GM18505 (cell line): ENCODE measurements around the gene KIAA0586.
"Not testable (repeated sequence)": the region's sequence is repeated elsewhere in the genome, so short reads cannot be mapped to it uniquely, and the experiment has no call there.

Experiments
- ATAC-seq: cut with Tn5 transposase; IDR thresholded peaks from one replicate; pipeline ENCODE4 v1.9.1; 2021; ENCODE audit not compliant: unreplicated experiment
- POLR2A ChIP-seq: IDR thresholded peaks from 4 replicates; pipeline ENCODE4 v1.6.1; 2011; ENCODE audit warnings: borderline replicate concordance; ENCODE audit not compliant: insufficient read depth, insufficient read length; ENCODE audit errors: extremely low read depth

KIAA0586 gene

DNA sequence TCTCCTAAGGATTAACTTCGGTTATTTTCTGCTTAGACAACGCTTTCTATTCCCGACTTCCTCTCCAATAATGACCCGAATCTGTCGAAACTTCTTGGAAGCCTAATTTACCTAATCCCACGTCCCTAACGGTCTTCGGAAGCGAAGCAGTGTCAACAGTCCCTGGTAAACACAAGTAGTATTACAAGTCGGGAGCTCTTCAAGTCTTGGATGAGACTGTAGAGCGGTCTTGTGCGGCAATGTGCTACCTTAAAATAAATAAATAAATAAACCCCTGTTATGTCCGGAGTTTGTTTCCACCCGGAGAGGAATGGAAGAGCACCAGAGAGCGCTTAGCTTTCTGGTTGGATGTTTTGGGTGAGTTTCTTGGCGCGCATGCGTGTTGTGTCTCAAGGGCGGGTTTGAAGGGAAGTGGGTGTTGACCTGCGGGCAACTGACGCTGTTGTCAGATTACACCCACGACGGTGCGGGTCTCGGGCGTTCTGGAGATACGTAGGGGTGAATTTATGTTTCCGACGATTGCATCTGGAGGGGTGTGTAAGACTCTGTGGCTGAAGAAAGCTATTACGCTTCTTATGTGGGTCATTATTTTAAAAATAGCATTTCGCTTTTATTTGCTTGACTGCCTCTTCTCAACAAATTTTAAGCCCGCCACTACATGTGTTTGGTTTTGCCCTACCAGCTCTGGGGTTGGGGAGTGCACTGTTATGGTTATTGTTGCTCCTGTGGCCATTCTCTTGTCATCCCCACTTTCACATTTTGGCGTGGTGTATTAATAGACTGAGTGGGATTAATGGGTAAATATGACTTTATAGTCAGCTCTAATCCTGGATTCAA is at the start of gene KIAA0586, which contains the start of gene TIMM9:
Gene KIAA0586 (plus strand): TSS at position 439 of the 837 bp plus-strand sequence. CDS start 546 bp downstream, outside the sequence.
Gene TIMM9 (minus strand): TSS at position 251 of the 837 bp plus-strand sequence. CDS start 15,586 bp downstream, outside the sequence.
- ATAC-seq: peak; percentile 90

DNA sequence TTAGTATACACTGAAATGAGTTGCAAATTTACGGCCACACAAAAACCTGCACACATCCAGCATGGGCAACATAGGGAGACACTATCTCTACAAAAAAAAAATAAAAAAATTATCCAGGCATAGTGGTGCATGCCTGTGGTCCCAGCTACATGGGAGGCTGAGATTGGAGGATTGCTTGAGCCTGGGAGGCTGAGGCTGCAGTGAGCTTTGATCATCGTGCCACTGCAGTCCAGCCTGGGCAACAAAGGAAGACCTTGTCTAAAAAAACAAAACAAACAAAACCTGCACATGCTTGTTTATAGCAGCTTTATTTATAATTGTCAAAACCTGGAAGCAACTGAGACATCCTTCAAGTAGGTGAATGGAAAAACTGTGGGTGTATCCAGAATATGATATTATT is 36.7 kb upstream of the KIAA0586 start:
- no peak for ATAC-seq
- TF ChIP-seq POLR2A: no peak

More for the DNA sequence above, at the start of gene KIAA0586, which contains the start of gene TIMM9:
- TF ChIP-seq POLR2A: peak; percentile 80

DNA sequence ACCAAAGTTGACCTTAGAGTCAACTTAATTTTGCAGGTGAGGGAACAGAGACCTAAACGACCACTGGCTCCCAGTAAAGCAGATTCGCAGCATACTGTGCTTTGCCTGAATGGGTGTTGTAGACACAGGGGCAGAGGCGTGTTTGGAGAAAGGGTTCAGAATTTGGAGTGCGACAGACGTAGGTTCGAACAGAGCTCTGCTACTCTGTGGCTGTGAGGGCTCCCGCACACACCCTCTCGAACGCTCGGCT is 32.0 kb upstream of the KIAA0586 start:
- ATAC-seq: no peak
- no peak for TF ChIP-seq POLR2A

DNA sequence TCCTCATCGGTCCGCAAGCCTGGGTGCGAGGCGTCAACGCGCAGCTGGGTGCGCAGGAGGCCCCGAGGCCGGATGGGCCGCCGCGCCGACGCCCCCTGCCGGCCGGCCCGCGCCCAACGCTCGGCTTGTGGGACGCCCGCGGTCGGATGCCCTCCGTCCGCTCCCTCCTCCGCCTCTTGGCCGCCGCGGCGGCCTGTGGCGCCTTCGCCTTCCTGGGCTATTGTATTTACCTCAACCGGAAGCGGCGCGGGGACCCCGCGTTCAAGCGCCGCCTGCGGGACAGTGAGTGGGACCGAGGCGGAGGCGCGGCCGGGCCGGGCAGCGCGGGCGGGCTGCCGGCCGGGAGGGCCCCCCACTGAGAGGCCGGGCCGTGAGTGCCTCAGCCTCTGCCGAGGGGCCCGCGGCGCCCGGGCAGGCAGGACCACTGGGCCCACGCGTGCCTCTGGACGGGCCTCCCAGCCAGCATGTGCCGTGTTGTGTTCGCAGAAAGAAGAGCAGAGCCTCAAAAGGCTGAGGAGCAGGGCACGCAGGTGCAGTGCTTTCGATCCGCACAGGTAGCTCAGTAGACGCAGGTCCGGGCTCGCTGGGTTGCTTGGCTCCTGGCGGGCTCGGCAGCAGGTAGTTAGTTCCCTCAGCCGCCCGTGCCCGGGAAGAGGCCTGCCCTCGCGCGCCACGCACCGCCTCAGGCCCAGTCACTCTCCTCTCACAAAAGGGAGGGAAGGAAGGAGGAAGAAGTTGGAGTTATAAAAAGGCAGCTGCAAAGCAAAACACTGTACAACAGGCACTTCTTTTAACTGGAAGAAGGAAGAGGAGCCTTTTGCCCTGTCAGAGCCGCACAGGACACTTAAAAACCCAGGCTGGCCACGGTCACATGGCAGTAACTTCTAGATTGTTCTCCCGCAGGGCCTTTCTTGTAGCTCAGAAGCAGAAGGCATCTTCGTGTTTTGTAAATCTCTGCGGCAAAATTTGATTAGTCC is 31.4 kb upstream of the KIAA0586 start, which contains the start of gene TOMM20L:
Gene TOMM20L (plus strand): TSS at position 119 of the 977 bp plus-strand sequence. CDS start 28 bp downstream, at position 147.
- peak; percentile 57 for TF ChIP-seq POLR2A
- peak; percentile 95 for ATAC-seq

DNA sequence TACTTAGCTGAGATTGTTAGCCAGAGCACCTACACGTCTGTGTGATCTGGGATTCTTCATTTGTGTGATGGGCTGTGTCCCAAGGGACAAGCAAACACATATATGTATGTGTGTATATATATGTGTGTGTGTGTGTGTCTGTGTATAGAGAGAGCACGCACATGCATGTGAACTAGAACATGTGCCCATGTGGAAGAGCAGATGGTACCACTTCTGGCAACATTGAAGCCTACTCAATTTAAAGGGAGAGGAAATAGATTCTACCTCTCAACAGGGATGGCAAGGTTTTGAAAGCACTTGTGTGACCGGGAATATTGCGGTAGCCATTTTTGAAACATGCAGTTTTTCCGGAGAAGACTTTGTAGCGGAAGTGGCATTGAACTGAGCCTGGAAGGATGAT is 30.4 kb upstream of the KIAA0586 start:
- TF ChIP-seq POLR2A: no peak
- ATAC-seq: no peak

DNA sequence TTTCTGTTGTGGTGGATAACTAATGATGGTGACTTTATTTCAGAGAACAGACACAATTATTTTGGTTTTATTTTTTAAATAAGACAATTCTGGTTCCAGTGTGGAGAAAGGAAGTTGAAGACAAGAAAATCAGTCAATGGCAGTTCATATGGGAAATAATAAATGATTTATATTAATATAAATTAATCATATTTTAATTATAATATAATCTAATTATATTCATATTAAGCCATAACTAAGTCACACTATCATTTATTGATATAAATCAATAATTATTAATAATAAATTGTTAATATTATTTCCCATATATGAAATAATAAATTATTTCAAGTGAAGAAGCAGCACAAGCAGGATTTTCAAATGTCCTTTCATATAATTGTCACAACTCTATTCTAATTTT is 29.0 kb upstream of the KIAA0586 start:
- no peak for ATAC-seq

DNA sequence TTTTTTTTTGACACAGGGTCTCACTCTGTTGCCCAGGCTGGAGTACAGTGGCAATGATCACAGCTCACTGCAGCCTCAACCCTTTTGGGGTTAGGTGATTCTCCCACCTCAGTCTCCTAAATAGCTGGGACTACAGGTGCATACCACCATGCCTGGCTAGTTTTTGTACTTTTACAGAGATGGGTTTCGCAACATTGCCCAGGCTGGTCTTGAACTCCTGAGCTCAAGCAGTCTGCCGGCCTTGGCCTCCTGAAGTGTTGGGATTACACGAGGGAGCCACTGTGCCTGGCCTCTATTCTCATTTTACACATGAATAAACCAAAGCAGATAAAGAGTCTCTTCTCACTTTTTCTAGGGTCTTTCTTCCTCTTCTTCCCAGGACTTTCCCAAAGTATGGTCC is 28.6 kb upstream of the KIAA0586 start:
- TF ChIP-seq POLR2A: no peak
- ATAC-seq: no peak

More for the DNA sequence above, 29.0 kb upstream of the KIAA0586 start:
- no peak for TF ChIP-seq POLR2A

DNA sequence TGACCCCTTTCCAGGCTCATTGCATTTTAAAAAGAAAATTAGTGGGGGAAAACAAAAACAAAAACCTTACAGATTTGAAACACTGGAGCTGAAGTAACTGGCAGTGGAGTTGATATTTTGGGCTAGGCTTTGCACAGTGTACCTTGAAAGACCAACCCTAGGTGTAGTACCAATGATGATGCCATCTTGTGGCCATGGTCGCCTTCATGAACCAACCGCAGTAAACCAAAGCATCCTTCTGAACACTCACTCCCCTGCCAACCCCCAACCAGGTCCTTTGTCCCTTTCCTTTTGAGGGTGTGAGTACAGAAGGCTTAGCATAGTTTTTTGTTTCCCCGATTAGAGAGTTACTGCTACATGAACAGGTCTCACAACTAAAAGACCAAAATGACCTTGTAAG is 25.9 kb upstream of the KIAA0586 start:
- no peak for ATAC-seq
- no peak for TF ChIP-seq POLR2A

DNA sequence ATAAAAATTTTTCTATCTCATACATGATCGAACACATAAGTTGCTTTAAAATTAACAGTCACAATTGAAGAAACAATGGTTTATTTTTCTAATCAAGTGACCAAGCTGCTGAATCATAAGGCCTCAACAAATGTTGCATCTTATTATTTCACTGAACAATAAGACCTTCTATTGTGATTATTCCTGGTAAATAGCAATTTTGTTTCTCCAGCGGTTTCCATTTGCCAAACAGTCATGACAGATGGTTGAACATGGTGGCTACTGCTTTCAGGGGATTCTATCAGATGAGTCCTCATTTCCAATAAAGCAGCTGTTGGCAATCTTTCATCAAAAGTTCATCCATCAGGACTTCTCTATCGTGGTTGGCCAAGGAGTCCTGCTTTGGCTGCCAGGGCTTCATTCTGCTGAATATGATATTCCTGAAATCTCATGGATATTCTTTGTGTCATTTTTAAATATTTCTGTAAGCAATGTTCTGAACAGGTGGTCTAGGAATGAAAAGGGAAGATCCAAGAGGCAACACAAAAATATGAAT is 18.8 kb upstream of the KIAA0586 start:
- no peak for ATAC-seq
- no peak for TF ChIP-seq POLR2A

DNA sequence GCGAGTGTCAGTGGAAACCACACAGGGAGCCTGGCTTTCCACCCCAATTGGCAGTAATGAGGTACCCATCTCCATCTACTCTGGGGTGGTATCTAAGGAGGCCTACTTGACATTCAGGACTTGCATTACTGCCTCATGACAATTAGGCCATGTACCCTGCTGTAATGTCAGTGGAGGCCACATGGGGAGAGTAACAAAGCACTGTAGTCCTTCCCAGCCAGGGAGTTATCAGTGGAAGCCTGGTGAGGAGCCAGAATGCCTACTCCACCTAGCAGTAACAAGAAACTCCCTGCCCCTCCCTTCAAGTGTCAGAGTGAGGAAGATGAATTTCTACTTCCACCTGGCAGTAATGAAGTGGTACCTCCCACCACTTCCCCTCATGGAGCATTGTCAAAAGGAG is 12.7 kb upstream of the KIAA0586 start:
- no peak for ATAC-seq
- TF ChIP-seq POLR2A: no peak

DNA sequence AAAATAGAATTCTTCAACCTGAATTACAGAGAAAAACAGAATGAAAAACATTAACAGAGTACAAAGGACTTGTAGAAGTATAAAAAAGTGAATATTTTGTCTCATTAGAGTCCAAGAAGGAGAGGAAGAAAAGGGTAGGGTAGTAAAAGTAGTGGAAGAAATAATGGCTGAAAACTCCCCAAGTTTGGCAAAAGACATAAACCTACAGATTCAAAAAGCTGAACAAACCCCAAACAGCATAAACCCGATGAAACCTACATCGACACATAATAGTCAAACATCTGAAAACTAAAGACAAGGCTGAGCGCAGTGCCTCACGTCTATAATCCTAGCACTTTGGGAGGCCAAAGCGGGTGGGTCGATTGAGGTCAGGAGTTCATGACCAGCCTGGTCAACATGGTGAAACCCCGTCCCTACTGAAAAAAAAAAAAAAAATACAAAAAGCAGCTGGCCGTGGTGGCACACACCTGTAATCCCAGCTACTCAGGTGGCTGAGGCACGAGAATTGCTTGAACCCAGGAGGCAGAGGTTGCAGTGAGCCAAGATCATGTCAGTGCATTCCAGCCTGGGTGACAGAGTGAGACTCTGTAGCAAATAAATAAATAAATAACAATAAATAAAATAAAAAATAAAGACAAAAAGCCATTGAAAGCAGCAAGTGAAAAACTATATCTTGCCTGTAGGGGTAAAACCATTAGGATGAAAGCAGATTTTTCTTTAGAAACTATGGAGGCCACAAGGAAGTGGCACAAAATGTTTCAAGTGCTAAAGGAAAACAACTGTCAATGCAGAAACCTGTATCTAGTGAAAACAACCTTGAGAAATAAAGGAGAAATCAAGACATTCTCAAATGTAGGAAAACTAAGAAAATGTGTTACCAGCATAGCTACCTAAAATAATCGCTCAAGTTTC is 11.6 kb upstream of the KIAA0586 start:
- no peak for ATAC-seq
- TF ChIP-seq POLR2A: no peak

DNA sequence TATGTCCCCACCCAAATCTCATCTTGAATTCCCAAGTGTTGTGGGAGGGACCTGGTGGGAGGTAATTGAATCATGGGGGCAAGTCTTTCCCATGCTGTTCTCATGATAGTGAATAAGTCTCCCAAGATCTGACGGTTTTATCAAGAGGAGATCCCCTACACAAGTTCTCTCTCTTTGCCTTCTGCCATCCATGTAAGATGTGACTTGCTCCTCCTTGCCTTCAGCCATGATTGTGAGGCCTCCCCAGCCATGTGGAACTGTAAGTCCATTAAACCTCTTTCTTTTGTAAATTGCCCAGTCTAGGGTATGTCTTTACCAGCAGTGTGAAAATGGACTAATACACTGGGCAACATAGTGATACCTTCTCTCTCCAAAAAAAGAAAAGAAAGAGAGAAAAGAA is 10.6 kb upstream of the KIAA0586 start:
- not testable (repeated sequence) for ATAC-seq
